ENCODE measurements around the gene RPRD1A.
"Not testable (repeated sequence)": the region's sequence is repeated elsewhere in the genome, so short reads cannot be mapped to it uniquely, and the experiment has no call there.

RPRD1A gene, protein sequence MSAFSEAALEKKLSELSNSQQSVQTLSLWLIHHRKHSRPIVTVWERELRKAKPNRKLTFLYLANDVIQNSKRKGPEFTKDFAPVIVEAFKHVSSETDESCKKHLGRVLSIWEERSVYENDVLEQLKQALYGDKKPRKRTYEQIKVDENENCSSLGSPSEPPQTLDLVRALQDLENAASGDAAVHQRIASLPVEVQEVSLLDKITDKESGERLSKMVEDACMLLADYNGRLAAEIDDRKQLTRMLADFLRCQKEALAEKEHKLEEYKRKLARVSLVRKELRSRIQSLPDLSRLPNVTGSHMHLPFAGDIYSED

DNA sequence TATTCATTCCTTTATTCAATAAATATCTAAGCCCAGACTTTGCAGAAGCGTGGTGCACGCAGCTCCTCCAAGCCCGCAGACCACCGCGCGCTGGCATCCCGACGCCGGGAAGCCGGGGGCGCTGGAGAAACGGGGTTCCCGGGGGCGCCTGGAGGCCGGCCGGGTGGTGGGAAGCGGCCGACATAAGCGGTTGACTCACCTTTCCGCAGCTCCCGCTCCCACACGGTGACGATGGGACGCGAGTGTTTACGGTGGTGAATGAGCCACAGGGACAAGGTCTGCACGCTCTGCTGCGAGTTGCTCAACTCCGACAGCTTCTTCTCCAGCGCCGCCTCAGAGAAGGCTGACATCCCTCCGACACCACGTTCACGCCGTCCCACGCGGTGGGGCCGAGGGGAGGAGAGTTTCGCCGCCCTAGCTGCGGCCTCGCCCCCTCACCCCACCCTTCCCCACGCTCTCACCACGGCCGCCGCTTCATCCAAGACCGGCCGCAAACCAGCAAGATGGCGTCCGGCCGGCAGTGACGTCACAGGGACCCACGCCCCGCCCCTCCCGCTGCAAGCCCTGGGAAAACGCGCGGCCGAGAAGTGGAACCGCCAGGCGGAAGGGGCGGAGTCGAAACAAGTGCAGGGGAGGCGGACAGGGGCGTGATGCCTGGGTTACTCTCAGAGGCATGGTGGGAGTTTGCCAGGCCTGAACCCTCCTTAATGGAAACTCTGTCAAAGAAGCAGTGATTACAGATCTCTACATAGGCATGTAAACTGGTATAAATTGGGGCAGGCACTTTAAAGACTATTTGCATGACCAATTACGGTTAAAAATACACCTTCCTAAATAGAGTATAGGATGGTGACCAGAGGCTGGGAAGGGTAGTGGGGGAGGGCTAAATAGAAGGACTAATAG lies at the start of gene RPRD1A:
Gene RPRD1A (minus strand): TSS at position 505 of the 903 bp plus-strand sequence. CDS start 155 bp downstream, at position 350.
- DNase-seq = peak; percentile 82 to 87

DNA sequence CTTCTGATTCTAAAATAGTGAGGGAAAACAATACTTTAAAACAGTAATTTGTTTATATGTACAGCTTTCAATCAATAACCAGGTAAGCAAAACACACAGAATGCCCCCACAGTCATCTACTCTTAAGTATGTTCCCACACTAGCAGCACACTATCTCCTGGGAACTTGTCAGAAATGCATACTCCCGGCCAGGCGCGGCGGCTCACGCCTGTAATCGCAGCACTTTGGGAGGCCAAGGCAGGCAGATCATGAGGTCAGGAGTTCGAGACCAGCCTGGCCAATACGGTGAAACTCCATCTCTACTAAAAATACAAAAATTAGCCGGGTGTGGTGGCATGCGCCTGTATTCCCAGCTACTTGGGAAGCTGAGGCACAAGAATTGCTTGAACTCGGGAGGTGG lies 49.4 kb upstream of the RPRD1A start:
- DNase-seq = not testable (repeated sequence)

DNA sequence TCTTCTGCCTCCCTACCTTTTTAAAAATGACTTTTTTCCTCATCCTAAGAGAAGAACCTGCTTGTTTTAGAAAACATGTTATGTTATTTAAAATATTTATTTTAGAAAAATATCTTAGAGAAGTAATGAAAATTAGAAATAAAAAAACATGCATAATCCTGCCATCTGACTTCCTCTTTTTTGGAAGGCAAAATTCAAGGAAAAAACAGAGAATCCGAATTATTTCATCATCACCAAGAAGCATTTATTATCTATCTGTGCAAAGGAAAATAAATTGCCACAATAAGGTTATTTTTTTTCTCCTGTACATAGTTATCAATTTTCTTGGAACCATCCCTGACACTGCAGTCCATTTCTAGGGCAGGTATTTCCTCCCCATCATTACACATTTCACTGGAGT lies 47.4 kb upstream of the RPRD1A start:
- DNase-seq = no peak

DNA sequence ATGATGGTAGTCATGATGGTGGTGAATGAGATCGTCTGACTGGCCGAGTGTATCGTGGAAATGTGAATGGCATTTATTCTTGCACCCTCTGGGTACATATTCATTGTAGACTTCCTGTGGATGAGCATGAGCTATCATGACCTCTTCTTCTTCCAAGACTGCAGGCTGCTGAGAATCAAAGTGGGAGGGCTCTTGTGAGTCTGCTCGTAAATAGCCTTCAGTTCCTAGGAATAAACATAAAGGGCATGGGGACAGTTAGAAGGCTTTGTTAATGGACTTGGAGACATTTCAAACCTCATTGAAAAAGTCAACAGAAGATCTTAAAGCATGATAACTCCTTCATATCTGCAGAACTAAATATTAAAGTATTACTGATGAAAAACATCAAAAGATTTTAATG lies 46.9 kb upstream of the RPRD1A start:
- DNase-seq = no peak

DNA sequence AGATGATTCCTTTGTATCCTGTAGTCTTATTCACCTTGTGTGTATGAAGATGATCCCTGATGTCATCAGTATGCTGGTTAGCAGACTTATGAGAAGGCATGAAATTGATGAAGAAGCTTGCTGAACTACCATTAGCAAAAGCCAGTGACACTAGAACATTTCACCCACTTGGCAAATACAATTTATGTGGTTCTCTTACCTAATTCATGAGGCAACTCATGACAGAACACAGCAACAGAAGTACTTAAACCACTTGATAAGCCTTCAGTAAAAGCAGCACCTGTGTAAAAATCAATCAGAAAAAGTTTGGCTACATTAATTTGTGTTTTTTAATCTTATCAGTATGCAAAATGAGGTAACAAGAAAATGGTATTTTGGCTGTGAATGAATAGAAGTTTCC lies 44.9 kb upstream of the RPRD1A start:
- DNase-seq = no peak

DNA sequence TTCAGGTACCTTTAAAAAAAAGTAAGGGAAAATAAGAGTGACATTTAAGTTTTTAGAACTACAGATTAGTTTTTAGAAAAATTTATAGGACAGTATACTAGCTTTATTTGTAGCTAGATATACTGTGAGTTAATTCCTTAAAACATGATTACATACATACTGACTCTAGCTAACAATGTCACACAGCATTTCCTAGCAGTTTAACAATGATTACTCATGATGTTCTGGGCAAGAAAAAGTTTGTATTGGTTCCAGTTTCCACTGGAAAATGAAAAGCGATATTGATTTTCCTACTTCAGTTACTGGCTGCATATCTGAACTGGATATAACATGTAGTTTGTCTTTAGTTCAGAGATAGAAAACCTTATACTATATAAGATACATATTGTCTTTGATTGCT lies 42.4 kb upstream of the RPRD1A start:
- DNase-seq = no peak

DNA sequence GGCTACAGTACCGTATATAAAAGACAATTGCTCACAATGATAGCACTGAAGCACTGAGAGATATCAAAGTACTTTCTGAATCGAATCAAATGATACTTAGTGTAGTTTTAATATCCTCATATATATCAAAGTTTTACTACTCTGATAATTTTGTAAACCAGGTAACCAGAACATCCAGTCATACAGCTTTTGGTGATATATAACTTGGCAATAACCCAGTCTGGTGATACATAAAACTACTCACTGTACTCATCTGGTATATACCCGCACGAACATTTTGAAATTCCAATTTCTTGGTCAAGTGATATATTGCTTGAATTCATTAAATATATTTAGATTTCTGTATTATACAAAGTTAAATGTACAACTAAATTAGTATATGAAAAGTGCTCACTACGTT lies 41.2 kb upstream of the RPRD1A start:
- DNase-seq = no peak

DNA sequence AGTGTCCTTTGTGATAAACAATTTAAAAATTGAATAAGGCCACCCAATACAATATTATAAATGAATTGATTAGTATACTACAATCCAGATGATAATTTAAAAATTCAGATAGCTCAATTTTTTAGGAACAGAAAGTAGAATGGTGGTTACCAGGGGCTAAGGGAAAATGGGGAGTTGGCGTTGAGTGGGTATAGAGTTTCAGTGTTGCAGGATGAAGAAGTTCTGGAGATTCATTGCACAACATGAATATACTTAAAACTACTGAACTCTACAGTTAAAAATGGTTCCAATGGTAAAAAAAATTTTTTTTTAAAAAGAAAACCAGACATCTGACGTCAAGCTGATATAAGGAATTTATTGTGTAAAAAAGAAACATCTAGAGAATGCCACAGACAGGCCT lies 40.8 kb upstream of the RPRD1A start:
- no peak for DNase-seq

DNA sequence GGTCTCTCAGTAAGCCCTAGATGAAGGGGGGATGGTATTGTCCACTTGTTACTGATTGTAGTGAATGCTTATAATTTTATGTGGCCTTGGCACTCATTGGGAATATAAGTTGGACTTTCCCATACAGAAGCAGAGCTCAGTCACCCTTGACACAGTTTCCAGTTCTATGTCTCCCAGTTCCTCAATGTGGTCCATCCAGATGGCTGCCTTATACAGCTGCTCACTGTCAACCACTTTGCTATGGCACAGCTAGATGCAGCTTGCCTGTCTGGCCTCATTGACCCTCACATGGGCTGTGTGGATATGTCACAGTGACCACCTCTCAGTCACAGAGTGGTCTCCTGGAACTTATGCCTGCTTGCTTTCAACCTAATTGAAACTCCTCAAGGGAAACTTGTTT lies 40.1 kb upstream of the RPRD1A start:
- DNase-seq = no peak

DNA sequence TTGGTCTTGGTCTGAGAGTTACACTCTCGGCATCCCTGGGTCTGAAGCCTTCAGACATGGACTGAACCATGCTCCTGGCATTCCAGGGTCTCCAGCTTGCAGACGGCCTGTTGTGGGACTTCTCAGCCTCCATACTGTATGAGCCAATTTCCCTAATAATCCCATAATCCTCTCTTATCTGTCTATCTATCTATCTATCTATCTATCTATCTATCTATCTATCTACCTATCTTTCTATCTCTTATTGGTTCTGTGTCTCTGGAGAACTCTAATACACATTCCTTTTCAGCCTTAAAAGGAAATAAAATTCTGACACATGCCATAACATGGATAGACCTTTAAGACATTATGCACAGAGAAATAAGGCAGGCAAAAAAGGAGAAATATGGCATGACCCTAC lies 37.4 kb upstream of the RPRD1A start:
- no peak for DNase-seq

DNA sequence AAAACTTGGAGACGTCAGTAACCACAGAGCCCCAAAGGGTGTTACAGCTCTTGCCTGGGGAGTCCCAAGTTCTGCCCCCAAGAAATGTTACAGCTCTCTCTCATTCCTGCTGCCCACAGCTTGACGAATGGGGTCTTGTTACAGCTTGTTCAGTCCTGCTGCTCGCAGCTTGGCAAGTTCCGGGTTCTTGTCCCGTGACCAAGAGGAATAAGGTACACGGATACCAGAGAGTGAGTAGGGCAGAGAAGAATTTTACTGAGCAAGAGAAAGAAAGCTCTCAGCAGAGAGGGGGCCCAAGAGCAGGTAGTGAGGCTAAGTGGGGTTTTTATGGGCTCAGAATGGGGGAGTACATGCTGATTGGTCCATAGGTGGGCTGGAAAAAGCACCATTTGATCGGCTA lies 34.6 kb upstream of the RPRD1A start:
- no peak for DNase-seq

DNA sequence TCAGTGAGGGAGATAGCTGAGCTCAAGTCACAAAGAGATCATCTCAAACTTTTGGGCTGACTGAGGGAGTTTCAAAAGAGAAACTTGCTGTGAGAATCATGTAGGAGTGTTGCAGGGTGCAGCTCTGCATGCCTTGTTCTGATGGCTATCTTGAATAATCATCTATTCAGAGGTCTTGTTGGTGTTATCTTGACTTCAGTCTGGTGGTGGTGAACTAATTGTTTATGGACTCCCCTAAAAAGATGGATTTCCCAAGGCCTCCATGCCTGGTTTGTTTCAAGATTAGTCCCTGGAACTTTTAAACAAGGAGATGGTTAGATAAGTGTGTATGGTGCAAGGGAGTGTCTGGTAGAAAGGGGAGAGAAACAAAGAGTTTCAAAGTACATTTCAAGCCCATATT lies 32.0 kb upstream of the RPRD1A start:
- DNase-seq = no peak

DNA sequence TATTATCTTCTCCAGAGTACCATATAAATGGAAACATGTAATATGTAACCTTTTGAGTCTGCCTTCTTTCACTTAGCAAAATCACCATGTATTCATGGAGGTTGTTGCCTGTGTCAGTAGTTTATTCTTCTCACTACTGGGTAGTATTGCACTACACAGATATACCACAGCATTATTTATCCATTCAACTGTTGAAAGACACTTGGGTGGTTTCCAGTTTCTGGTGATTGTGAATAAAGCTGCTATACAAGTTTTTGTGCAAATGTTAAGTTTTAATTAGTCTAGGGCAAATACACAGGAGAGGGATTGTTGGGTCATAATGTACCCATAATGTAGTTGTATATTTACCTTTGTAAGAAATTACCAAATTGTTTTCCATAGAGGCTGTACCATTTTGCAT lies 29.6 kb upstream of the RPRD1A start:
- DNase-seq = no peak

DNA sequence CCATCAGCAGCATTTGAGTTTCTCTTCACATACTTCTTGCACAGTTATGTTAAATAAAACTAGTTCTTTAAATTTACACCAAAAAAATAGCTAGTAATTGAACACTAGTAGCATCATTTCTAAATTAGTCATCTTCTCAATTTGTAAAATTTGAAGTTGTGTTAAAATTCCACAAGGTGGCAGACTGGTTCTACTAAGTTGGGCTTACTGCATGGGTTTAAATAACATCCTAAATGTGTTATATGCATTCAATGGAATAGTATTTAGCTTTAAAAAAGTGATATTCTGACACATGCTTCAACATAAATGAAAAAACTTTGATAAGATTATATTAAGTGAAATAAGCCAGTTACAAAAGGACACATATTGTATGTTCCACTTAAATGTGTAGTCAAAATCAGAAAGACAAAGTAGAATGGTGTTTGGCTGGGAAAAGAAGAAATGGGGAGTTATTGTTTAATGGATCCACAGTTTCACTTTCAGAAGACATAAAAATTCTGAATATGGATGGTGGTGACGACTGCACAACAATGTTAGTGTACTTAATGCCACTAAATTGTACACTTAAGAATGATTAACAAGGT lies 28.7 kb upstream of the RPRD1A start:
- DNase-seq = no peak

DNA sequence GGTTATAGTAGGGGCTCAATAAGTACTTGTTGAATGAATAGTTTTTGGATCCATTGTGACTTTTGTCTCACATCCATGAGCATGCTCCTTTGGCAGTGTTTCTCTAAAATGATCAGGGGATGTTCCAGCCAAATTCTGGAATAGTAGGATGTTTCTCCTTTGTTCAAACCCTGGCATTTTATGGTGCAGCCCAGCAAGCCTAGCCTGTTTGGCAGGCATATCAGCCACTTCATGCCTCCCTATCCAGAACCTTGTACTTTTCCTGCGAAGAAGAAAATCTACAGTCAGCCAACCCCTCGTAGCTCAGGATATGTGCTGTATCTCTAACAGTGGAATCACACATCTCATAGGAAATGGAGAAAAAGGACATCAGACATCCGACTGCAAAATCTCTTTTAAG lies 27.1 kb upstream of the RPRD1A start:
- DNase-seq = no peak

DNA sequence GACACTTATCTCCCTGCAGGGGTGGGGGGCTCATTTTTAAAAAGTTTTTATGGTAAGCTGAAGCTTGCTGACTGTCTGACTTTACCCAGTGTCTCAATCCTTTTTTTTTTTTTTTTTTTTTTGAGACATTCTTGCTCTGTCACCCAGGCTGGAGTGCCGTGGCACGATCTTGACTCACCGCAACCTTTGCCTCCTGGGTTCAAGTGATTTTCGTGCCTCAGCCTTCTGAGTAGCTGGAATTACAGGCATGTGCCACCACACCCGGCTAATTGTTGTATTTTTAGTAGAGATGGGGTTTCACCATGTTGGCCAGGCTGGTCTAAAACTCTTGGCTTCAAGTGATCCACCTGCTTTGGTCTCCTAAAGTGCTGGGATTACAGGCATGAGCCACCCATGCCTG lies 24.8 kb upstream of the RPRD1A start:
- not testable (repeated sequence) for DNase-seq

DNA sequence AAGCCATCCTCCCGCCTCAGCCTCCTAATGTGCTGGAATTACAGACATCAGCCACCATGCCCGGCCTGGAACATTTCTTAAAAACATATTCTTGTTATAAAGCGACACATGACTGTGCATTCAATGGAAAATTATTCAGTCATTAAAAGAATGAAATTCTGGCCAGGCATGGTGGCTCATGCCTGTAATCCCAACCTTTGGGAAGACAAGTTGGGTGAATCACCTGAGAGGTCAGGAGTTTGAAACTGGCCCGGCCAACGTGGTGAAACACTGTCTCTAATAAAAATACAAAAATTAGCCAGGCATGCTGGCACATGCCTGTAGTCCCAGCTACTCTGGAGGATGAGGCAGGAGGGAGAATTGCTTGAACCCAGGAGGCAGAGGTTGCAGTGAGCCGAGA lies 21.6 kb upstream of the RPRD1A start:
- DNase-seq = no peak

DNA sequence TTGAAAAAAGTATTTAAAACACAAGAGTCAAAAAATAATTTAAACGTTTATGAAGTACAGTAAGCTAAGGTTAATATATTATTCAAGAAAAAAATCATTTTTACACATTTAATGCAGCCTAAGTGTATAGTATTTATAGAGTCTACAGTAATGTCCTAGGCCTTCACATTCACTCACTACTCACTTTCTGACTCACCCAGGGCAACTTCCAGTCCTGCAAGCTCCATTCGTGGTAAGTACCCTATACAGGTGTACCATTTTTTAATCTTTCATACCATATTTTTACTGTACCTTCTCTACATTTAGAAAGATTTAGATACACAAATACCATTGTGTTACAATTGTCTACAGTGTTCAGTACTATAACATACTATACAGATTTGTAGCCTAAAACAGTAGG lies 20.9 kb upstream of the RPRD1A start:
- DNase-seq = no peak

DNA sequence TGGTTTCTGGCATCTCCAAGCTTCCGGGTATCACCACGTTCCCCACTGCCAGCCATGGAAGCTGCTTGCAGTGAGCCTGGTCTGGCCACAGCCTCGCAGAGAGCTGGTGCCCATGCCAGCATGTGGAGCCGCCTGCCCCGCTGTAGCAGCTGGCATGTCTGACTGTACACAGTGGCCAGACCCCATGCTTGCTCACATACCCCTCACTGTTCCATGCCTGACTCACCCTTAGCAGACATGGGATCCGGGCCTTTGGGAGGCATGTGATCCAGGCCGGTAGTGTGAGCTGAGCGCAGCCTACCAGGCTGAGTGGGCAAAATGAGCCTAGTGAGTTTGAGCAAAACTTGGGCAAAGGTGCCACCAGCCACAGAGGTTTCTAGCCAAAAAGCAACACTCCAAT lies 18.8 kb upstream of the RPRD1A start:
- no peak for DNase-seq

DNA sequence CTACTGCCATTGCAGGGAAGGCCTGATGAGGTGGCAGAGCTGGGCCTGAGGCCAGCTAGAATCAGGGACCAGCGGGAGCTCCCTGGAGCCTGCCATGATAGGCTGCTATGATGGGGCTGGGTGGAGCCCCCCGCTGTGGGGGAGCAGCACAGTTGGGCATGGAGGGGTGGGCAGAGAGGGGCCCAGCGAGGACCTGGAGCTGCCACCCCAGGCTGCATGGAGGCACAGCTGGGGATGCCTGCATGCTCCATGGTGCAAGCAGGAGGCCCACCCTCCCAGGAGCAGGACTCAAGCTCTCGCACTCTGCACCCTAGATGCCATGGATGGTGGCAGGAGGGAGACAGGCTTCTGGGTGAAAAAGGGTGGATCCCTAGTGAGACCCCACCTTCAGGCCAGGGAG lies 17.8 kb upstream of the RPRD1A start:
- no peak for DNase-seq

DNA sequence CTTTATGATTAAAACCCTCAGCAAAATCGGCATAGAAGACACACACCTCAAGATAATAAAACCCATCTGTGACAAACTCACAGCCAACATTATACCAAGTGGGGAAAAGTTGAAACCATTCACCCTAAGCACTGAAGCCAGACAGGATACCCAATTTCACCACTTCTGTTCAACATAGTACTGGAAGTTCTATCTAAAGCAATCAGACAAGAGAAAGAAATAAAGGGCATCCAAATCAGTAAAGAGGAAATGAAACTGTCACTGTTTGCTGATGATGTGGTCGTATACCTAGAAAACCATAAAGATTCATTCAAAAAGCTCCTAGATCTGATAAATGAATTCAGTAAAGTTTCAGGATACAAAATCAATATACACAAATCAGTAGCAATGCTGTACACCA lies 16.4 kb upstream of the RPRD1A start:
- DNase-seq = no peak

DNA sequence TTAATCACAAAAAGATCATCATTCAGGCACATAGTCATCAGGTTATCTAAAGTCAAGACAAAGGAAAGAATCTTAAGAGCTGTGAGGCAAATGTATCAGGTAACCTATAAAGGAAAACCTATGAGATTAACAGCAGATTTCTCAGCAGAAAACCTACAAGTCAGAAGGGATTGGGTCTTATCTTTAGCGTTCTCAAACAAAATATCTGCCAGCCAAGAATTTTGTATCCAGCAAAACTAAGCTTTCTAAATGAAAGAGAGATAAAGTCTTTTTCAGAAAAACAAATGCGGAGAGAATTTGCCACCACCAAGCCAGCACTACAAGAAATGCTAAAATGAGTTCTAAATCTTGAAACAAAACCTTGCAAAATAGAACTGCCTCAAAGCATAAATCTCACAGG lies 13.8 kb upstream of the RPRD1A start:
- not testable (repeated sequence) for DNase-seq

DNA sequence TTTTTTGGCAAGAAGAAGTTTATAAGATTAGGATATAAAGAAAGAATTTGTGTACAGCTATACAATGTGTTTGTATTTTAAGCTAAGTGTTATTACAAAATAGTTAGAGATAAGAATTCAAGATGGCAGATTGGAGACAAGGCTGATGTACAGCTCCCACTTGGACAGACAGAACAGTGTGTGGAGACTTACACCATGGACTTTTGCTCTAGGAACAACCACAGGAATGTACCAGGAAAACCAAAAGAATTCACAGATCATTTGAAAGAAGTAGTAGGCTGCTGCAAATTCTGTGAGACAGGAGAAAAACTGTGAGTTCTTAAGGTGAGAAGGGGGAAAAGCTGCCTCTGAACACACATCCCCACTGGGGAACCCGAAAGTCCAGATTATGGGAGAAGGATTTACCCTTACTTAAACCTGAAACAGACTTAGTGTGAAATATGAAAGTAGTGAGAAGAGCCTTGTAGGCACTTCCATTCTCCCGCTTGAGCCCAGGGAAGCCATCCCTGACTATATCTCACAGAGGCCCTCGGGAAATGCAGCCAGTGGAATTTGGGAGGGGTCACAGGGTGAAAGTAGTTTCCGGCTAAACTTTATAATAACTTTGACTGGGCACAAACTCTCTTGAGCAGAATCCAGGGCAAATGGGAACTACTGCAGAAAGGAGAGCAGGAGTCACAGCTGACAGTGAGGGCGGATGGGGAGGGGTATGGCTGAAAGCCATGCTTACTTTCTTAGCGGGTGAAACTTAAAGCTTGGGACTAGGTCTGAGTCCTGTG lies 11.6 kb upstream of the RPRD1A start:
- no peak for DNase-seq

Data from NCI-H187 (cell line).